ENCODE measurements around the gene DLG5. TPM values are rescaled to one million over a fixed set of nuclear protein-coding genes. Genes with fewer than 3 reads are reported as not detected.

The DLG5 gene
- total and polyA plus RNA-seq, 9 of the 15 experiments (the other 6 are each of a cell fraction or from before 2014, with no cell fraction given) = 1.4 to 26.8 (median 11.2) TPM

DNA sequence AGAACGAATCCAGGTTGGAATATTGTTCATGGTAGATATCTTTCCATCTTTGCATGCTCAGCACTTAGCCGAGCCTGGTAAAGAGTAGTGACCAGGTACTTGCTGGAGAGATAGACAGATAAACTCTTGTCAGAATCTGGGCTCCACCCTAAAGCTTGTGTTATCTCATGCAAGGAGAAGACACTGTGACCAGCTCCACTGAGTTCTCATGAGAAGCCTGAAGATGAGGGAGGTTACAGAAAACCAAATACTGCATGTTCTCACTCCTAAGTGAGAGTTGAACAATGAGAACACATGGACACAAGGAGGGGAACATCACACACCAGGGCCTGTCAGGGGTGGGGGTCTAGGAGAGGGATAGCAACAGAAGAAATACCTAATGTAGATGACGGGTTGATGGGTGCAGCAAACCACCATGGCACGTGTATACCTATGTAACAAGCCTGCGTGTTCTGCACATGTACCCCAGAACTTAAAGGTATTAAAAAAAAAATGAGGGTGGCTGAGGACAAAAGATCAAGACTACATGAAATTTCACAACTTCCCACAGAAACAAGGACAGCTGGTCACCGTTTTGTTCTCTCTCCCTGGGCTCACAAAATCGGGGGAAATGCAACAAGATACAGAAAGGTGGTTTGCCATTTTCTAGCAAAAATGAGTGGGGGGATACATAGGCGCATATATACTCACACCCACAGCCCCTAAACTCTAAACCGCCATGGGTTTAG is 17.4 kb downstream of the DLG5 start (continued):
- TF ChIP-seq, protein P1, sequence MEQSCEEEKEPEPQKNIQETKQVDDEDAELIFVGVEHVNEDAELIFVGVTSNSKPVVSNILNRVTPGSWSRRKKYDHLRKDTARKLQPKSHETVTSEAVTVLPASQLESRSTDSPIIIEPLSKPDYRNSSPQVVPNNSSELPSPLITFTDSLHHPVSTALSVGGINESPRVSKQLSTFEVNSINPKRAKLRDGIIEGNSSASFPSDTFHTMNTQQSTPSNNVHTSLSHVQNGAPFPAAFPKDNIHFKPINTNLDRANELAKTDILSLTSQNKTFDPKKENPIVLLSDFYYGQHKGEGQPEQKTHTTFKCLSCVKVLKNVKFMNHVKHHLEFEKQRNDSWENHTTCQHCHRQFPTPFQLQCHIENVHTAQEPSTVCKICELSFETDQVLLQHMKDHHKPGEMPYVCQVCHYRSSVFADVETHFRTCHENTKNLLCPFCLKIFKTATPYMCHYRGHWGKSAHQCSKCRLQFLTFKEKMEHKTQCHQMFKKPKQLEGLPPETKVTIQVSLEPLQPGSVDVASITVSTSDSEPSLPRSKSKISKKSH (CRISPR knock-in tag; IDR thresholded peaks at IDR 0.05) = no peak
- TF ChIP-seq TCF7 (IDR thresholded peaks at IDR 0.05; ENCODE audit: borderline replicate concordance) = no peak
- TF ChIP-seq ZBTB7A (IDR thresholded peaks at IDR 0.05; ENCODE audit: borderline replicate concordance, control insufficient read depth, low read depth, low read length) = no peak
- TF ChIP-seq RBM25 (IDR thresholded peaks at IDR 0.05; ENCODE audit: low read depth, low read length, severe bottlenecking) = no peak
- TF ChIP-seq SIN3B (IDR thresholded peaks at IDR 0.05; ENCODE audit: low read depth) = no peak
- TF ChIP-seq ZFP1 (CRISPR knock-in tag; IDR thresholded peaks at IDR 0.05) = no peak
- TF ChIP-seq, protein P2, sequence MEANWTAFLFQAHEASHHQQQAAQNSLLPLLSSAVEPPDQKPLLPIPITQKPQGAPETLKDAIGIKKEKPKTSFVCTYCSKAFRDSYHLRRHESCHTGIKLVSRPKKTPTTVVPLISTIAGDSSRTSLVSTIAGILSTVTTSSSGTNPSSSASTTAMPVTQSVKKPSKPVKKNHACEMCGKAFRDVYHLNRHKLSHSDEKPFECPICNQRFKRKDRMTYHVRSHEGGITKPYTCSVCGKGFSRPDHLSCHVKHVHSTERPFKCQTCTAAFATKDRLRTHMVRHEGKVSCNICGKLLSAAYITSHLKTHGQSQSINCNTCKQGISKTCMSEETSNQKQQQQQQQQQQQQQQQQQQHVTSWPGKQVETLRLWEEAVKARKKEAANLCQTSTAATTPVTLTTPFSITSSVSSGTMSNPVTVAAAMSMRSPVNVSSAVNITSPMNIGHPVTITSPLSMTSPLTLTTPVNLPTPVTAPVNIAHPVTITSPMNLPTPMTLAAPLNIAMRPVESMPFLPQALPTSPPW (CRISPR knock-in tag; IDR thresholded peaks at IDR 0.05) = peak; percentile 51
- TF ChIP-seq, protein P3, sequence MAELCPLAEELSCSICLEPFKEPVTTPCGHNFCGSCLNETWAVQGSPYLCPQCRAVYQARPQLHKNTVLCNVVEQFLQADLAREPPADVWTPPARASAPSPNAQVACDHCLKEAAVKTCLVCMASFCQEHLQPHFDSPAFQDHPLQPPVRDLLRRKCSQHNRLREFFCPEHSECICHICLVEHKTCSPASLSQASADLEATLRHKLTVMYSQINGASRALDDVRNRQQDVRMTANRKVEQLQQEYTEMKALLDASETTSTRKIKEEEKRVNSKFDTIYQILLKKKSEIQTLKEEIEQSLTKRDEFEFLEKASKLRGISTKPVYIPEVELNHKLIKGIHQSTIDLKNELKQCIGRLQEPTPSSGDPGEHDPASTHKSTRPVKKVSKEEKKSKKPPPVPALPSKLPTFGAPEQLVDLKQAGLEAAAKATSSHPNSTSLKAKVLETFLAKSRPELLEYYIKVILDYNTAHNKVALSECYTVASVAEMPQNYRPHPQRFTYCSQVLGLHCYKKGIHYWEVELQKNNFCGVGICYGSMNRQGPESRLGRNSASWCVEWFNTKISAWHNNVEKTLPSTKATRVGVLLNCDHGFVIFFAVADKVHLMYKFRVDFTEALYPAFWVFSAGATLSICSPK (IDR thresholded peaks at IDR 0.05; ENCODE audit: borderline replicate concordance) = no peak
- no peak for TF ChIP-seq MYBL2 (IDR thresholded peaks at IDR 0.05; ENCODE audit: low read depth)
- no peak for TF ChIP-seq MYBL2 (CRISPR knock-in tag; IDR thresholded peaks at IDR 0.05; ENCODE audit: borderline replicate concordance)
- TF ChIP-seq, protein P4, sequence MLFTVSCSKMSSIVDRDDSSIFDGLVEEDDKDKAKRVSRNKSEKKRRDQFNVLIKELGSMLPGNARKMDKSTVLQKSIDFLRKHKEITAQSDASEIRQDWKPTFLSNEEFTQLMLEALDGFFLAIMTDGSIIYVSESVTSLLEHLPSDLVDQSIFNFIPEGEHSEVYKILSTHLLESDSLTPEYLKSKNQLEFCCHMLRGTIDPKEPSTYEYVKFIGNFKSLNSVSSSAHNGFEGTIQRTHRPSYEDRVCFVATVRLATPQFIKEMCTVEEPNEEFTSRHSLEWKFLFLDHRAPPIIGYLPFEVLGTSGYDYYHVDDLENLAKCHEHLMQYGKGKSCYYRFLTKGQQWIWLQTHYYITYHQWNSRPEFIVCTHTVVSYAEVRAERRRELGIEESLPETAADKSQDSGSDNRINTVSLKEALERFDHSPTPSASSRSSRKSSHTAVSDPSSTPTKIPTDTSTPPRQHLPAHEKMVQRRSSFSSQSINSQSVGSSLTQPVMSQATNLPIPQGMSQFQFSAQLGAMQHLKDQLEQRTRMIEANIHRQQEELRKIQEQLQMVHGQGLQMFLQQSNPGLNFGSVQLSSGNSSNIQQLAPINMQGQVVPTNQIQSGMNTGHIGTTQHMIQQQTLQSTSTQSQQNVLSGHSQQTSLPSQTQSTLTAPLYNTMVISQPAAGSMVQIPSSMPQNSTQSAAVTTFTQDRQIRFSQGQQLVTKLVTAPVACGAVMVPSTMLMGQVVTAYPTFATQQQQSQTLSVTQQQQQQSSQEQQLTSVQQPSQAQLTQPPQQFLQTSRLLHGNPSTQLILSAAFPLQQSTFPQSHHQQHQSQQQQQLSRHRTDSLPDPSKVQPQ (CRISPR knock-in tag; IDR thresholded peaks at IDR 0.05; ENCODE audit: borderline replicate concordance) = no peak
- TF ChIP-seq, protein P5, sequence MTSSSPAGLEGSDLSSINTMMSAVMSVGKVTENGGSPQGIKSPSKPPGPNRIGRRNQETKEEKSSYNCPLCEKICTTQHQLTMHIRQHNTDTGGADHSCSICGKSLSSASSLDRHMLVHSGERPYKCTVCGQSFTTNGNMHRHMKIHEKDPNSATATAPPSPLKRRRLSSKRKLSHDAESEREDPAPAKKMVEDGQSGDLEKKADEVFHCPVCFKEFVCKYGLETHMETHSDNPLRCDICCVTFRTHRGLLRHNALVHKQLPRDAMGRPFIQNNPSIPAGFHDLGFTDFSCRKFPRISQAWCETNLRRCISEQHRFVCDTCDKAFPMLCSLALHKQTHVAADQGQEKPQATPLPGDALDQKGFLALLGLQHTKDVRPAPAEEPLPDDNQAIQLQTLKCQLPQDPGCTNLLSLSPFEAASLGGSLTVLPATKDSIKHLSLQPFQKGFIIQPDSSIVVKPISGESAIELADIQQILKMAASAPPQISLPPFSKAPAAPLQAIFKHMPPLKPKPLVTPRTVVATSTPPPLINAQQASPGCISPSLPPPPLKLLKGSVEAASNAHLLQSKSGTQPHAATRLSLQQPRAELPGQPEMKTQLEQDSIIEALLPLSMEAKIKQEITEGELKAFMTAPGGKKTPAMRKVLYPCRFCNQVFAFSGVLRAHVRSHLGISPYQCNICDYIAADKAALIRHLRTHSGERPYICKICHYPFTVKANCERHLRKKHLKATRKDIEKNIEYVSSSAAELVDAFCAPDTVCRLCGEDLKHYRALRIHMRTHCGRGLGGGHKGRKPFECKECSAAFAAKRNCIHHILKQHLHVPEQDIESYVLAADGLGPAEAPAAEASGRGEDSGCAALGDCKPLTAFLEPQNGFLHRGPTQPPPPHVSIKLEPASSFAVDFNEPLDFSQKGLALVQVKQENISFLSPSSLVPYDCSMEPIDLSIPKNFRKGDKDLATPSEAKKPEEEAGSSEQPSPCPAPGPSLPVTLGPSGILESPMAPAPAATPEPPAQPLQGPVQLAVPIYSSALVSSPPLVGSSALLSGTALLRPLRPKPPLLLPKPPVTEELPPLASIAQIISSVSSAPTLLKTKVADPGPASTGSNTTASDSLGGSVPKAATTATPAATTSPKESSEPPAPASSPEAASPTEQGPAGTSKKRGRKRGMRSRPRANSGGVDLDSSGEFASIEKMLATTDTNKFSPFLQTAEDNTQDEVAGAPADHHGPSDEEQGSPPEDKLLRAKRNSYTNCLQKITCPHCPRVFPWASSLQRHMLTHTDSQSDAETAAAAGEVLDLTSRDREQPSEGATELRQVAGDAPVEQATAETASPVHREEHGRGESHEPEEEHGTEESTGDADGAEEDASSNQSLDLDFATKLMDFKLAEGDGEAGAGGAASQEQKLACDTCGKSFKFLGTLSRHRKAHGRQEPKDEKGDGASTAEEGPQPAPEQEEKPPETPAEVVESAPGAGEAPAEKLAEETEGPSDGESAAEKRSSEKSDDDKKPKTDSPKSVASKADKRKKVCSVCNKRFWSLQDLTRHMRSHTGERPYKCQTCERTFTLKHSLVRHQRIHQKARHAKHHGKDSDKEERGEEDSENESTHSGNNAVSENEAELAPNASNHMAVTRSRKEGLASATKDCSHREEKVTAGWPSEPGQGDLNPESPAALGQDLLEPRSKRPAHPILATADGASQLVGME (CRISPR knock-in tag; IDR thresholded peaks at IDR 0.05) = no peak
- no peak for TF ChIP-seq XRCC3 (IDR thresholded peaks at IDR 0.05)
